NCI-H82 (cell line): ENCODE results near the gene KCNT1.

Experiments used
- DNase-seq: peaks from one replicate; lab custom pipeline; 2025; lab: John Stamatoyannopoulos, UW

The KCNT1 gene

DNA sequence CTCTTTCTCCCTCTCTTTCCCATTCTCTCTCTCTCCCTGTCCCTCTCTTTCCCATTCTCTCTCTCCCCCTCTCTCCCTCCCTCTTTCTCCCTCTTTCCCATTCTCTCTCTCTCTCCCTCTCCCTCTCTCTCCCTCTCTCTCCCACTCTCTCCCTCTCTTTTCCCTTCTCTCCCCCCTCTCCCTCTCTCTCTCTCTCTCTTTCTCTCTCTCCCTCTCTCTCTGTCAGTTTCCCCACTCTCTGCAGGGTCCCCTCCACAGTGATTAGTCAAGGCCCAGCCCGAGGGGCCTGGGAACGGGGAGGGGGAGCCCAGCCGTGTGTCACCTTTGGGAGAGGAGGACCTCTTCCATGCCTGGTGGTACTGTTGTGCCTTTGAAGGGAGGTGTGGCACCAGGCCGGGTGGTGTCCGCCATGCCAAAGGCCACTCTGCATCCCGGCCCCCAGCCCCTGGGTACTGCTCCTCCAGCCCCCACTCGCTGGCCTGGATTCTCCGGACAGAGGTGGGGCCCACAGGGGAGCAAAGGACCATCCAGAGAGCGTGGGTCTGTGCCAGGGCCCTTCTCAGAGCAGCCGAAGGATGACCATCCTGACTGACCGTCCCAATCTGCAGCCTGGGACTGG lies 25.4 kb downstream of the KCNT1 start:
- no peak for DNase-seq

- DNase-seq = no peak
These were observed 26.6 kb downstream of the KCNT1 start for GRCh38 chr9:135728436-135729110.

DNA sequence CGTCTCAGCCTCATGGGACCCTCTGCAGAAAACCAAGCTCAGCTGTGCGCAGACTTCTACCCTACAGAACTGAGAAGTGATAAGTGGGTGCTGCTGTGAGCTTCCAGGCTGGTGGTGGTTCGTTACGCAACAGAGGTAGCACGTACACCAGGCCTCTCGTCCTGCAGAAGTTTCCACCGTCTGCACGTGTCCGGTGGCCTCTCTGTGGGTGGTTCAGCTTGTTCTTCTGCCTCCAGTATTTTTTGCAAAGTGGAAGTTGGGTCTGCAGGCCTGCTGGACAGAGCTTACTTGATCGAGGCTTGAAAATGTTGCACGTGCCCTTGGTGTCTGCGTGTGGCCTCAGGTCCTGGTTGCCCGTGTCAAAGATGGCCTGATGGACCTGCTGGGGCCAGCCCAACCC lies 27.5 kb downstream of the KCNT1 start:
- DNase-seq = no peak

- no peak for DNase-seq
These were observed 29.5 kb downstream of the KCNT1 start for GRCh38 chr9:135731454-135731853.

DNA sequence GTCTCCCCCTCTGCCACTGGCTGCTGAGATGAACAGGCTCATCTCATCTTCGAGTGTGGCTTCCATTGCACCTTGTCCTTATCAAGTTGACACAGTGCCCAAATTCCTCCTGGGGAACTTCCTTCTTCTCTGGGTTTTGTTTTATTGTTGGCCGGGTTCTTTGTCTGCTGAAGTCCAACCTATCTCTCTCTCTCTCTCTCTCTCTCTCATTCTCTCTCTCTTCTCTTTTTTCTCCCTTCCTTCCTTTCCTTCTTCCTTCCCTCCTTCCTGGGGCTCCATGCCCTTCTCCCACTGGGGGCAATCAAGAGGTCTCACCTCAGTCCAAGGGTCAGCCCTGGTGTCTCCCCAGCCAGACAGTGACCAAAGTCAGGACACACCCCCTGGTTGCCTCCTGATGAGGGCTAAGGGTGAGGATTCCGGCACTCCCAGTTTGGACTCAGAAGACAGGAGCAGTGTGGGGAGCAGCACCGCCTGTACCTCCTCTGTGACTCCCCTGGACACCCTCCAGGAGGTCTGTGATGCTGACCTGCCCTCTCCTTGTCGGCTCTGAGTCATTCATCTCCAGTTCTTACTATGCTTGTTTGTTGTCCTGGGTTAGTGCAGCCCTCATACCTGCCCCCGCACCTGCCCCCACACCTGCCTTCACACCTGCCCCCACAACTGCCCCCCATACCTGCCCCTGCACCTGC lies 30.7 kb downstream of the KCNT1 start:
- no peak for DNase-seq

GRCh38 chr9:135734616-135735144 lies 32.7 kb downstream of the KCNT1 start:
- DNase-seq = no peak

GRCh38 chr9:135736272-135736978 lies 34.4 kb downstream of the KCNT1 start:
- no peak for DNase-seq

DNA sequence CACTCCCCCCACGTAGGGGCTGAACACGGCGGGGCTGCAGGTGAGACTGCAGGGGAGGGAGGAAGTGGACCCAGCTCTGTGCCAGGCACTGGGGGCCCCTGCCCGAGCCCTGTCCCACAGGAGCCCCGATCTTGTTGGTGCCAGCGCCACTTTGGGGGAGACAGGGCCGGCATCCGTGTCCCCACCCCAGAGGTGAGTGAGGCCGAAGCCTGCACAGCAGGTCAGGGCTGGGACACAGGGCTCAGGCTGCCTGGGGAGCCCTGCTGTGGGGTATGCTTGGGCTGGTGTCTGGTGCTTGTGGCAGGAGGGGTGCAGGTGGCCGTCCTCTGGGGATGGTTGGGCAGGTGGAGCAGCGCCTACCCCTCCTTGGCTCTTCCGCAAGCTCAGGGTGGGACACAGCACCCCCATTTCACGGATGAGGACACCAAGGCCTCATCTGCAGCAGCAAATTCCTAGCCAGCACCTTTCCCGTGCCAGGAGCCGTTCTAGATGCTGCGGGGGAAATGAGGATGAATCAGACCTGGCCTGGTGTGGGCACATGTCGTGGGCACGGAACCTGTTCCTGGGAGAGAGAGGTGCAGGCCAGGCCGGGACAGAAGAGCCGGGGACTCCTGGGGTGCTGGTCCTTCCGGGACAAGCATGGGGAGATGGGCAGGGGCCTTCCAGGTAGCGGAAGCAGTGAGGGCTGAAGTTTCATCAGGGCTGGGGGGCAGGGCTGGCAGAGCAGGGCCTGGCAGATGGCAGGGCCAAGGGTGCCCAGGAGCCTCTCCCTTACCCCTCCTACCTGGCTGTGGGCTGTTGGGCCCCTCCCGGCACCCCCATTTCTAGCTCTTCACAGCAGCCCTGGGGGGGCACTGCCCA lies 35.2 kb downstream of the KCNT1 start:
- no peak for DNase-seq

DNA sequence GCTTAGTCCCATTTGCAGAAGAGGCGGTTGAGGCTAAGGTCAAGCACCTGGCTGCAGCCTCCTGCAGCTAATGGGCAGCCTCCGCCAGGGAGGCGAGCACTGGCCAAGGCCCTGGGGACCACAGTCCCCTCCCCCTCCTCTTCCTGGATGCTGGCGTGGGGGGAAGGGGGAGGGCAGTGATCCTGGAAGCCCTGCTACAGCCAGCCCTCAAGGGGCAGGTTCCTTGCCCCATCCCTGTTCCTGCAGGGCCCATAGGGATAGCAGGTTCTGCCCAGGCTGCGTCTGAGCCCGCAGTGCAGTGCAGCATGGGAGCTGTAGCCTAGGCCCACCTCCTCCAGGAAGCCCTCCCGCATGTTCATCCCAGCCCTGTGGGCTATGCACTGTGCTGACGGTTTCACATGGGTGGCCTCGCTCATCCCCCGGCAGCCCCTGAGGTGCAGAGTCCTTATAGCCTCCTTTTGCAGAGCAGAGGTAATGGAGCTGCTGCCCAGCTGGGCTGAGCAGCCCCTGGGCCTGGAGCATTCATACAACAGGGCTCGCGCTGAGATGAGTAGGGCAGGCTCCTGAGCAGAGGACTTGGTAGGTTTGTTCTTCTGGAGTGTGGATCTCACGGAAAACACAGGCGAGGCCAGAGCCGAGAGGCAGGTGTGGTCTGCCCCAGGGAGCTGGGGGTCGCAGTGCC lies 36.0 kb downstream of the KCNT1 start:
- no peak for DNase-seq

GRCh38 chr9:135739271-135740220 lies 37.6 kb downstream of the KCNT1 start:
- peak; percentile 9 for DNase-seq

DNA sequence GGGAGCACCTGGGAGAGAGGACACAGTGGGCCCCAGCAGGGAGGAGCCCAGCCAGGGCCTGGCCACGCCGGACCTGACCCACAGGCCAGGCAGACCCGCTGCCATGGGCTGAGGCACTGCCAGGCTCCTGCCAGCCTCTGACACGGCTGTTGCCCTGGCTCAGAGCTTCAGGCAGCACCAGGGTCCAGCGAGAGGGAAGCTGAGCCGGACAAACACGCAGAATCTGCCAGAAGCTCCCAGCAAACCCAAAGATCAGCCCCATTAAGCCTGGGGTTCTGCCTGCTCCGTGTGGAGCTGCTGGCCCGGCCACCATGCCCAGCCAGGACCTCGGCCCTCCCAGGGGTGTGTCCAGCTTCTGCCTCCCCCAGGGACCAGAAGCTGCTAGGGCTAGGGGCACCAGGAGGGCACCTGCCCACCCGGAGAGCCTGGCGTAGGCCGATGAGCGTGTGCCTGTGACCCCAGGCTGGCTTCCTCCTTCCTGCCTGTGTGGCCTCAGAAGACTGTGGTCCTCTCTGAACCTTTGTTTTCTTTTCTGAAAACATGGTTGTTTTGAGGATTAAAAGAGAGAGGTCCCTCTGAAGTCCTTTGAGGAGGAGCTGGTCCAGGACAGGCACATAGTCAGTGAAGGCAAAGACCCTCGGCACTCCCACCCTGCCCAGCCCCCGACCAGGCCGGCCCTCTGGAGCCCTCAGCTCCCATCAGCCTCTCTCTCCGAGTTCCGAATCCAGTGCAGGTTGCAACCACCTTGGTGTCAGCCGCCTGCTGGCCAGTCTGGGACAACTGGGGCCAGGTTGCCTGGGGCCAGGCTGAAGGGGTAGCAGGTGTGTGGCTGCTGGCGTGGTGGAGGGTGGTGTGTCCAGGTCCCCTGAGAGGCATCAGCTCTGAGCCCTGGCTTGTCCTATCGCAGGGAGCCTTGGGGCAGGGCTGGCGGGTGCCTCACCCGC lies 39.6 kb downstream of the KCNT1 start:
- no peak for DNase-seq

DNA sequence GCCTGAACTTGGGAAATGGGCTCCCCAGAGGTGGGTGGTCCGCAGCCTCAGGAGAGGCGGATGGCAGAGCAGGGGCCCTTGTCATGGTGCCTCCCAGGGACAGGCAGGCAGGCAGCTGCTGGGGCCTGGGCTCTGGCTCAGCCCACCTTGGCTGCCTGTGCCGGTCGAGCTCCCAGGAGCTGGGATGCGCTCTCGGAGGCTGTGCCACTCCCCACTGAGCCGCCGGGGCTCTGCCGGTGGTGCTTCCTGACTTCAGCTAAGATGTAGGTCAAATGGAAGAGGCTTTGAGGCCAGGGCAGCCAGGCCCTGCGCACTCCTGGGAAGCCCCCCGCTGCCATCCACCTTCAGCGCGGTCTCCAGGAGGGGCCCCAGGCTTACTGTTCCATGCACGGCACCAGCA lies 41.0 kb downstream of the KCNT1 start:
- no peak for DNase-seq

DNA sequence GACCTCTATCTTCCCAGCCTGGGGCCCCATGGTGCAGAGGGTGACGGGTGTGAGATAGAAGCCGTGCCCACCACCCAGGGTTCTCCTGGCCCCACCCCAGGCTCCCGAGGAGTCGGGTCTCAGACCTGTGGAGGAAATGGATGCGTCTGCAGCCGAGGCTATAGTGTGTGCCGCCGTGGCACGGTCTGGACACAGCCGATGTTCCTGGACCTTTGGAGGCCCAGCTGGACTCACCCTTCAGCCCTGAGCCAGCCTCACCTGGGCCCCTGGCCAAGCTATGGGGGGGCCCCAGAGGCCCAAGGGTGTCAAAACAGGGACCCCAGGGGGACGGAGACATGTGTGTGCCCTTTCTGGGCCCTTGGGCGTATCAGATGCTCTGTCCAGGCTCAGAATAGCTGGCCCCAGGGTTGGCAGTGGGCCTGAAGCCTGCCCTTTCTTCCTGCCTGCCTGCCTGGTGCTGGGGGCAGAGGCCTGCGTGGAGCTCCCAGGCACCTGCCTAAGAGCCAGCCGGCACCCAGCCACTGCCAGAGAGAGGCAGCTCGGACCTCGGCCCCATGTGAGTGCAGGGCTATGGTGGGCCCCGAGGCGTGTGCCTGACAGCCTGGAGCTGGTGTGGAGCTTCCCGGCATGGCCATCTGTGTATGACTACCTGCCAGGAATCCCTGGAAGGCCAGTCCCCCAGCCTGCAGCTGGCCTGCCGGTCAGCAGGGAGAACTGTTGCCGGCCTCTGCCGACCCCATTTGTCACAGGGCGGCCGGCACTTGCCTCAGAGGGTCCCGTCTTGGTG lies 41.8 kb downstream of the KCNT1 start:
- no peak for DNase-seq

GRCh38 chr9:135744333-135745070 lies 42.5 kb downstream of the KCNT1 start:
- no peak for DNase-seq

GRCh38 chr9:135745189-135745588 lies 43.2 kb downstream of the KCNT1 start:
- DNase-seq = no peak

DNA sequence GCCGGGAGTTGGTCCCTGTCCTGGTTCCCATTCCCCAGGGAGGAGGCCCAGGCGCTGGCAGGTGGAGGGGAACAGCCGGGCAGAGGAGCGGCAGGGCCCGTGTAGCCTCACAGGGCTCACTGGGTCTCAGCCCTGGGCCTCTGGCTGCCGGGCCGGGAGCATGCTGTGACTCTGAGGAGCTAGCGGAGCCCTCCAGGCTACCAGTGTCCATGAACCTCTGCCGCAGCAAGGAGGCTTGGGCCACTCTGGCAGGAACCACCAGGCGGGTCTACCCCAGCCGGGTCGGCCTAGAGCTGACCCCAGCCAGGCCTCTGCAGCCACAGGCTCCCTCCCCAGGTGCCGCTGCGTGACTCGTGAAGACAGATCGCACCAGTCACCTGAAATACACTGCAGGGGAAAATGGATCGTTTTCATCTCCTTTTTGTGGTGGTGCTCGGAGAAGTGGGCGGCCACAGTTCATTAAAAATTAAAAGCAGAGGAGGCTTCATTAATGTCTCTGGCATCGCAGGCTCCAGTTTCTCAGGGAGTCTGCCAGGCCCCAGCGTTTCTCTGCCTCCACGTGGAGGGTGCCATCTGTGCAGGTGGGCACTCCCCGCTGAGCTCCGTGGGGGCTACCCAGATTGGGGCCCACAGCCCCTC lies 43.8 kb downstream of the KCNT1 start:
- no peak for DNase-seq

DNA sequence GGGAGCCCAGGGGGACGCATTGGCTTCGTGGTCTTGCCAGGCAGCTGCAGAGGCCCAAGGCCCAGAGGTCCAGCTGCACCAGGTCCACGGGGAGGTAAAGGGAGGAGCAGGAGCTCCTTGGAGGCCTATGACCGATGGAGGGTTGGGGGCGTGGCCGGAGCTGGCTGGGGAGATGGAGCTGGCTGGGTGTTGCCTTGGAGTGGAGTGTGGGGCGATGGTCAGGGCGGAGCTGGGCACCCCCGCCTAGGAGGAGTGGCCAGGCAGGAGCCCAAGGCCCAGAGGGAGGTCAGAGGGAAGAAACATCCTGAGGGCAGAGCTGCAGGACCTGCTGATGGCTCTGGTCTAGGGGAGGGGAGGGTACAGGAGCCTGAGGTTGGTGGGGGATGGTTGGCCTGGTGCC lies 44.6 kb downstream of the KCNT1 start:
- DNase-seq = no peak
